Hepatocyte (in vitro differentiated cells): Measurements from ENCODE around the gene HFE. TPM values are rescaled to one million over a fixed set of nuclear protein-coding genes. Genes with fewer than 3 reads are reported as not detected.
"Not testable (repeated sequence)": the region's sequence is repeated elsewhere in the genome, so short reads cannot be mapped to it uniquely, and the experiment has no call there.

ENCODE experiments used
- DNase-seq: peaks from one replicate; pipeline ENCODE4 v3.0.0-alpha.2; 2016; ENCODE audit warnings: low spot score
- H2AFZ ChIP-seq: fragments of 200-600 bp; sonication (generic); 2 replicates; pipeline ENCODE4 v1.6.0; 2016; ENCODE audit warnings: antibody characterized with exemption, mild to moderate bottlenecking
- H3K27ac ChIP-seq: fragments of 200-600 bp; sonication (generic); 2 replicates; pipeline ENCODE4 v1.5.1; 2016; ENCODE audit warnings: mild to moderate bottlenecking
- H3K27me3 ChIP-seq: fragments of 200-600 bp; sonication (generic); 2 replicates; pipeline ENCODE4 v1.6.1; 2016
- H3K36me3 ChIP-seq: fragments of 200-600 bp; sonication (generic); replicated peaks from 2 replicates; pipeline ENCODE4 v1.5.1; 2016; ENCODE audit warnings: low read depth; ENCODE audit not compliant: insufficient read depth
- H3K4me1 ChIP-seq: fragments of 200-600 bp; sonication (generic); 2 replicates; pipeline ENCODE4 v1.5.1; 2016; ENCODE audit warnings: mild to moderate bottlenecking, moderate library complexity; ENCODE audit not compliant: insufficient read depth
- H3K4me2 ChIP-seq: fragments of 200-600 bp; sonication (generic); 2 replicates; pipeline ENCODE4 v1.6.0; 2016
- H3K4me3 ChIP-seq: fragments of 200-600 bp; sonication (generic); 2 replicates; pipeline ENCODE4 v1.5.1; 2016; ENCODE audit warnings: mild to moderate bottlenecking
- H3K79me2 ChIP-seq: fragments of 200-600 bp; sonication (generic); 2 replicates; pipeline ENCODE4 v1.6.0; 2017; ENCODE audit warnings: mild to moderate bottlenecking
- H3K9me2 ChIP-seq: fragments of 200-600 bp; sonication (generic); replicated peaks from 2 replicates; pipeline ENCODE4 v1.6.0; 2017; ENCODE audit warnings: mild to moderate bottlenecking; ENCODE audit not compliant: insufficient read depth
- H3K9me3 ChIP-seq: fragments of 200-600 bp; sonication (generic); 2 replicates; pipeline ENCODE4 v1.5.1; 2016; ENCODE audit warnings: low read depth, mild to moderate bottlenecking
- H4K20me1 ChIP-seq: fragments of 200-600 bp; sonication (generic); 2 replicates; pipeline ENCODE4 v1.6.0; 2016; ENCODE audit warnings: mild to moderate bottlenecking; ENCODE audit not compliant: insufficient read depth, poor library complexity, severe bottlenecking
- EZH2 ChIP-seq: fragments of 200-600 bp; sonication (generic); IDR thresholded peaks from 2 replicates; pipeline ENCODE4 v1.6.1; 2016; ENCODE audit warnings: antibody characterized with exemption, mild to moderate bottlenecking, borderline replicate concordance
- EZH2phosphoT487 ChIP-seq: fragments of 200-600 bp; sonication (generic); IDR thresholded peaks from one replicate; pipeline ENCODE4 v1.6.1; 2018; ENCODE audit warnings: antibody characterized with exemption, mild to moderate bottlenecking, low read depth, moderate library complexity; ENCODE audit not compliant: unreplicated experiment, severe bottlenecking
- WGBS: methylation state at CpG from one replicate; pipeline ENCODE4 v1.1.6; 2016; ENCODE audit warnings: low lambda C conversion rate; ENCODE audit errors: missing lambda C conversion rate; 5-methylcytosine and 5-hydroxymethylcytosine counted together
- polyA plus RNA-seq: library from polyadenylated mRNA; unstranded; fragments of >200 nt; fragmentation: Nextera tagmentation; extraction: Ambion mirVana; gene quantifications from 2 replicates; pipeline ENCODE4 v1.2.1, GENCODE V29; 2016
- total RNA-seq: library from RNA; depleted of rRNA; stranded (reverse); fragments of >200 nt; gene quantifications from 2 replicates; pipeline ENCODE4 v1.2.3, GENCODE V29; 2014
- TF ChIP-seq, protein P1 (sequence below): fragments of 200-600 bp; sonication (generic); IDR thresholded peaks from 2 replicates; pipeline ENCODE4 v1.5.1; 2016; ENCODE audit warnings: antibody characterized with exemption, mild to moderate bottlenecking; ENCODE audit not compliant: poor library complexity

The HFE gene
- total and polyA plus RNA-seq, 2 experiments from 2014 or later: 3.6 to 7.4 TPM

DNA sequence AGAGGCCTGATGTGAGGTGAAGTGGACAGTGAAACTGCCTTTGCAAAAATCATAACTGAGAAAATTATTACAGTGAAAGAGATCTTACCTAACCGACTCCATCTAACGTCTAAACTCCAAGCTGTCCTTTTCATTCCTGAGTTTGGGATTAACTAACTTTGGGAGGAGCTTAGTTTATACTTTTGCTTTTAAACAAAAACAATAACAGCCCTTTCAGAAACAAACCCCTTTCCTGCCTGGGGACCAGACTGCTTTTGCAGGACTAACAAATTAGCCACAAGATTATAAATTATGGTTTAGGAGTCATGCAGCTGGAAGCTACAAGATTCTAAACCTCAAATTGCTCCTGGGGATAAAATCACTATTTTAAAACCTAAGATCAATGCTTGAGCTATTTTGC, 38.6 kb upstream of the HFE start:
- Histone ChIP-seq H3K9me3 (no peaks in the 10 kb centered on the region), H2AFZ (no peak overlapping the region), H3K27me3 (no peaks in the 10 kb centered on the region), H3K9me2 (no peaks in the 10 kb centered on the region), H3K4me3 (no peak overlapping the region), H3K27ac (no peak overlapping the region), H3K4me2 (no peak overlapping the region), H4K20me1 (no peaks in the 10 kb centered on the region), H3K36me3 (no peaks in the 10 kb centered on the region), H3K79me2 (peaks cover 6% of the 10 kb centered on the region), H3K4me1 (no peaks in the 10 kb centered on the region)
- 65% methylated on average over 2 of the region's 2 CpGs for WGBS
- TF ChIP-seq, protein P1, sequence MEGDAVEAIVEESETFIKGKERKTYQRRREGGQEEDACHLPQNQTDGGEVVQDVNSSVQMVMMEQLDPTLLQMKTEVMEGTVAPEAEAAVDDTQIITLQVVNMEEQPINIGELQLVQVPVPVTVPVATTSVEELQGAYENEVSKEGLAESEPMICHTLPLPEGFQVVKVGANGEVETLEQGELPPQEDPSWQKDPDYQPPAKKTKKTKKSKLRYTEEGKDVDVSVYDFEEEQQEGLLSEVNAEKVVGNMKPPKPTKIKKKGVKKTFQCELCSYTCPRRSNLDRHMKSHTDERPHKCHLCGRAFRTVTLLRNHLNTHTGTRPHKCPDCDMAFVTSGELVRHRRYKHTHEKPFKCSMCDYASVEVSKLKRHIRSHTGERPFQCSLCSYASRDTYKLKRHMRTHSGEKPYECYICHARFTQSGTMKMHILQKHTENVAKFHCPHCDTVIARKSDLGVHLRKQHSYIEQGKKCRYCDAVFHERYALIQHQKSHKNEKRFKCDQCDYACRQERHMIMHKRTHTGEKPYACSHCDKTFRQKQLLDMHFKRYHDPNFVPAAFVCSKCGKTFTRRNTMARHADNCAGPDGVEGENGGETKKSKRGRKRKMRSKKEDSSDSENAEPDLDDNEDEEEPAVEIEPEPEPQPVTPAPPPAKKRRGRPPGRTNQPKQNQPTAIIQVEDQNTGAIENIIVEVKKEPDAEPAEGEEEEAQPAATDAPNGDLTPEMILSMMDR: no peak
- no peak for TF ChIP-seq EZH2
- no peak for TF ChIP-seq EZH2phosphoT487
- no peak for DNase-seq

DNA sequence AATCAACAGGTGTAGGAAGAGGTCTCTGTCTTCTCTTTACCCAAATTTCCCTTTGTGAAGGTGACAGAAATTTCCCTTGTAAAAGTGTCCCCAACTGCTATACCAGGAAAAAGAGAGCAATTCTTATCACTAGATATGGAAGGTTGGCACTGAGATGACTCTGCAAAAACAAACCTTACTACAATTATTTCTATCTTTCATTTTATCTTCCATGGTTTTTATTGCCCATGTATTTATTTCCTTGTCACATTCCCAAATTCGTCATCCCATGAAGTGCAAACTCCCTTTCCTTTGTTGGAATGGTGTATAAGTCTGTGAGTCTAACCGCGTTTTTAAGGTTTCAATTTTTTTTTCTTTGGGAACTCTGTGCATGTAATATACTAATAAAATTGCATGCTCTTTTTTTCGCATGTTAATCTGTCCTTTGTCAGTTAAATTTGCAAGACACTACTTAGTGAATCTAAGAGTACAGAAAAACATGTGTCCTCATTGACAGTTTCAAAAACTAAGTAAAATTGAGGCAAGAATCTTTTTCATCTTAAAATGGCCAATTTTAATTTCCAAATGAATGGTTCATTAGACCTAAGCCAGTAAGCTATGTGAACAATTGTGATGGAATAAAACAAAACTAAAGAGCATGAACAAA, 35.4 kb upstream of the HFE start:
- H2AFZ ChIP-seq: no peak overlapping the region
- H3K79me2 ChIP-seq: peaks cover 6% of the 10 kb centered on the region
- H3K9me3 ChIP-seq: no peaks in the 10 kb centered on the region
- H4K20me1 ChIP-seq: no peaks in the 10 kb centered on the region
- no peaks in the 10 kb centered on the region for H3K9me2 ChIP-seq
- no peaks in the 10 kb centered on the region for H3K4me1 ChIP-seq
- no peak for DNase-seq
- H3K4me3 ChIP-seq: no peak overlapping the region
- no peak overlapping the region for H3K4me2 ChIP-seq
- WGBS: 87% methylated on average over 4 of the region's 4 CpGs
- H3K27ac ChIP-seq: no peak overlapping the region
- TF ChIP-seq EZH2phosphoT487 (no peak), EZH2 (no peak)
- TF ChIP-seq, protein P1: no peak
- no peaks in the 10 kb centered on the region for H3K27me3 ChIP-seq
- H3K36me3 ChIP-seq: no peaks in the 10 kb centered on the region

DNA sequence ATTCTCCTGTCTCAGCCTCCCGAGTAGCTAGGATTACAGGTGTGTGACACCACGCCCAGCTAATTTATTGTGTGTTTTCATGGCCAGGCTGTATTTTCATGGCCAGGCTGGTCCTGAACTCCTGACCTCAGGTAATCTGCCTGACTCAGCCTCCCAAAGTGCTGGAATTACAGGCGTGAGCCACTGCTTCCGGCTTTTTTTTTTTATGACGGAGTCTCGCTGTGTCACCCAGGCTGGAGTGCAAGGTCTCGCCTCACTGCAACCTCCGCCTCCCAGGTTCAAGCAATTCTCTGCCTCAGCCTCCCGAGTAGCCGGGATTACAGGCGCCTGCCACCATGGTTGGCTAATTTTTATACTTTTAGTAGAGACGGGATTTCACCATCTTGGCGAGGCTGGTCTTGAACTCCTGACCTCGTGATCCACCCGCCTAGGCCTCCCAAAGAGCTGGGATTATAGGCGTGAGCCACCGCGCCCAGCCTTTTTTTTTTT, 34.4 kb upstream of the HFE start:
- H3K4me2 ChIP-seq, H4K20me1 ChIP-seq, H3K4me1 ChIP-seq, H3K36me3 ChIP-seq, H3K27me3 ChIP-seq, DNase-seq, H2AFZ ChIP-seq, H3K9me3 ChIP-seq, H3K9me2 ChIP-seq, H3K27ac ChIP-seq, H3K79me2 ChIP-seq, H3K4me3 ChIP-seq: not testable (repeated sequence)
- WGBS: 94% methylated on average over 15 of the region's 18 CpGs

DNA sequence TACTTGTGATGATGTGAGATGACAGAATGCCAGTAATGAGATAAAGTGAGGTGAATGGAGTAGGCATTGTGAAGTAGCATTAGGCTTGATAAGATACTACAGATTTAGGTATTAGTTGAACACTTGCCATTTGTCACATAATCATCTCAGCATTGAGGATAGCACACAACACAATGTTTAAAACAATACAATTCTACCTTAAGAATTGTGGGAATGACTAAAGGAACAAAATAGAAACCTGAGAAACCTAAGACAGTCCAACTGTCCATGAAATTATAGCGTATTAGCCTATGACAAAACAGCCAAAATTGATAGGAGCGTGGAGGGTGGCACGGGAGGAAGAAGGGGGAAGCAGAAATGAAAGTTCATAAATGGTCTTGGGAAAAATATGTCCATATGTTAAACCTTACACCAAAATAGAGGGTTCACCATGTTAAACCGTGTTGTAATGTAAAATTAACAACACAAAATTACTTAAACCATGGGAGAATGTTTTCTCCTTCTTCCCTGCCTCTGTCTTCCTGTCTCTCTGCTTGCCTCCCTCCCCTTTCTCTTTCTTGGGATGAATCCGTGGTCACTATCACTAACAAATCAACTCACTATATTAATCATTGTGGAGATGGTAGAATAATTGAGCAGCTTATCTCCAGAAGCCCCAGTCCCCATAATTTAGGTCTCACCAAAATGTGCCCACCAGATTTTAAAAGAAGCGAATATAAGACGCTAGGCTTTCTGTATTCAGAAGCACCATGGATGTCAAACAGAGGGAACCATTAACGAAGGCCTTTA, 33.0 kb upstream of the HFE start:
- peak overlapping the region; percentile 86 for H3K4me3 ChIP-seq
- H3K27ac ChIP-seq: peak overlapping the region; percentile 96
- H3K4me2 ChIP-seq: peak overlapping the region; percentile 83
- no peak for DNase-seq
- no peaks in the 10 kb centered on the region for H3K9me2 ChIP-seq
- no peaks in the 10 kb centered on the region for H3K36me3 ChIP-seq
- WGBS: 29% methylated on average over 8 of the region's 8 CpGs
- TF ChIP-seq, protein P1: no peak
- TF ChIP-seq EZH2phosphoT487 (no peak), EZH2 (no peak)
- H3K27me3 ChIP-seq: no peaks in the 10 kb centered on the region
- peaks cover 6% of the 10 kb centered on the region for H3K79me2 ChIP-seq
- H4K20me1 ChIP-seq: no peaks in the 10 kb centered on the region
- H3K4me1 ChIP-seq: peaks cover 4% of the 10 kb centered on the region
- H3K9me3 ChIP-seq: no peaks in the 10 kb centered on the region
- H2AFZ ChIP-seq: peak overlapping the region; percentile 7
